Stimulated activated CD8-positive, alpha-beta memory T cell treated with anti-CD3 and anti-CD28 coated beads, Interleukin-7, amount 100 ng/mL, for 1 hour (primary cell): Measurements from ENCODE around the gene IL20.
"Not testable (repeated sequence)": the region's sequence is repeated elsewhere in the genome, so short reads cannot be mapped to it uniquely, and the experiment has no call there.

Experiments used
- DNase-seq, 2 donors: peaks; one replicate each; pipeline ENCODE4 v3.0.0-alpha.2; 2020; ENCODE audit warnings: low read depth in 2 of 2

The IL20 gene

GRCh38 chr1:206842854-206843253 is 22.6 kb upstream of the IL20 start:
- DNase-seq, result no peak

- DNase-seq, result no peak
Observed at GRCh38 chr1:206843626-206844025, 21.8 kb upstream of the IL20 start.

GRCh38 chr1:206846487-206846886 is 18.9 kb upstream of the IL20 start:
- DNase-seq, result no peak

DNA sequence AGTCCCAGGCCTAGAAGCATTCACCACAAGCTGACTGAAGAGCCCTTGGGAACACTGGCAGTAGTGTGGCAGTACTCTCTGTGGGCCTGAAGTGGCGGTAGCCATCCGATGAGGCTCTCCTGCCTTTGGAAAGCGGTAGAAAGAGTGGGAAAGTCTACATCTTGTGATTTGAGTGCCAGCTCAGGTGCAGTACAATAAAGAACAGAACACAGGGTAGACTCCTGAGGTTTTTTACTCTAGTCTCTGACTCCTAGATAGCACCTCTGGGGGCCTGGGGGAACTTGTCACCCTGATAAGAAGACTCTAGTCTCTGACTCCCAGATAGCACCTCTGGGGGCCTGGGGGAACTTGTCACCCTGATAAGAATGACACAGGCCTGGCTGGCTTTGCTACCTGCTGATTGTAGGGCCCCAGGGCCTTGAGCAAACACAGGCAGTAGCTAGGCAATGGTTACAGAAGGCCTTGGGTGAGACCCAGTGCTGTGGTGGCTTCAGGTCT is 18.0 kb upstream of the IL20 start:
- DNase-seq, result no peak

DNA sequence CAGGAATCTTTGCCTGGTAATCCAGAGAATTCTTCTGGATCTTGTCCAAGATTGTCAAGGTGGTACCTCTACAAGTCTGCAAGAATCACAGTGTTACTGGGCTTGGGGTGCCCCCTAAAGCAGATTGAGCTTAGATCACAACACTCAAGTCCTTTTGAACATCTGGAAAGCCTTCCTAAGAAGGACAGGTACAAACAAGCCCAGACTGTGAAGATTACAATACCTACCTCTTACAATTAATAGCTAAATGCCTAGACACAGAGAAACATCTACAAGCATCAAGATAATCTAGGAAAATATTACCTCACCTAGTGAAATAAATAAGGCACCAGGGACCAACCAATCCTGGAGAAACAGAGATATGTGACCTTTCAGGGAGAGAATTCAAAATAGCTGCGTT is 17.5 kb upstream of the IL20 start:
- no peak for DNase-seq

DNA sequence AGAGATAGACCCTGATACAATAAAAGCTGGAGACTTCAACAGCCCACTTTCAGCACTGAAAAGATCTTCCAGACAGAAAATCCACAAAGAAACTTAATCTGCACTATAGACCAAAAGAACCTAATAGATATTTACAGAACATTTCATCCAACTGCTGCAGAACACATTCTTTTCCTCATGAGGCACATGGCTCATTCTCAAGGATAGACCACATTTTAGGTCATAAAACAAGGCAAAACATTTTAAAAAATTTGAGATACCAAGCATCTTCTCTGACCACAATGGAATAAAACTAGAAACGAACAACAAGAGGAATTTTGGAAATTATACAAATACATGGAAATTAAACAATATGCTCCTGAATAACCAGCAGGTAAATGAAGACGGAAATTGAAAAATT is 15.0 kb upstream of the IL20 start:
- no peak for DNase-seq

- DNase-seq, result no peak
Observed at GRCh38 chr1:206851341-206852010, 13.9 kb upstream of the IL20 start.

- DNase-seq, result not testable (repeated sequence)
Observed at GRCh38 chr1:206852662-206853061, 12.8 kb upstream of the IL20 start.

DNA sequence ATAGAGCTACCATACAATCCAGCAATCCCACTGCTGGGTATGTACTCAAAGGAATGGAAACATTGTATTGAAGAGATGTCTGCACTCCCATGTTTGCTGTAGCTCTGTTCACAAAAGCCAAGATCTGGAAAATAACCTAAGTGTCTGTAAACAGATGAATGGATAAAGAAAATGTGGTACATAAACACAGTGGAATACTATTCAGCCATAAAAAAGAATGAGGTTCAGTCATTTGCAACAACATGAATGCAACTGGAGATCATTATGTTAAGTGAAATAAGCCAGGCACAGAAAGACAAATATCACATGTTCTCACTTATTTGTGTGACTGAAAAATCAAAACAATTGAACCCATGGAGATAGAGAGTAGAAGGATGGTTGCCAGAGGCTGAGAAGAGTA is 11.7 kb upstream of the IL20 start:
- not testable (repeated sequence) for DNase-seq

DNA sequence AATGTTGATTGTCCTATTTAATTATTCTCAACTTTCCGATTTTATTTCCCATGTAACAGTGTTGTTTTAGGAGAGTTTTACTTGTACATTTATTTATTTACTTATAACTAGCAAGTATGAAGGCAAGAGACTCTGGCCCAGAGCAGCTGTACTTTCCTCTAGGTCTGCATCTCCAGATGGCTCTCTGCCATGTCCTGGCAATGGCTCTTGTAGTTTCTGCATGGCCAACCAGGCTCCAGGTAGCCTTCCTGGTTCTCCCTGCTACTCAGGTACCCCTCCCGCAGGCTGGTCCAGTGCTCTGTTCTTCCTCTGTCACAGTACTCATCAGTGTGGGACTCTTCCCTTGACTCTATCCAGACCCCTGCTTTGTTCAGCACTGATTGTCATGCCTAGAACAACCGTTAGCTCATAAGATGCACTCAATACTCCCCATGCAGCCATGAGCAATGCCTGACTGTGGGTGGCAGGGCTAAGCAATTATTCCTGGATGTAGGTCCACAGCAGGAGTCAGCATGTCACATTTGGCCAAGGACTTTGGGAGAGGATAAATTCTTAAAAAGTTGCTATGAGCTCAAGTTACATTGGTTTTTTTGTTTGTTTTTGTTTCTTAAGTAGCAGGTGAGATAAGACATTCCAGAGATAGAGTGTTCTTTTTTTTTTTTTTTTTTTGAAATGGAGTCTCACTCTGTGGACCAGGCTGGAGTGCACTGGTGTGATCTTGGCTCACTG is 10.9 kb upstream of the IL20 start:
- DNase-seq, result no peak

- DNase-seq, result no peak
Observed at GRCh38 chr1:206855859-206856258, 9.6 kb upstream of the IL20 start.

DNA sequence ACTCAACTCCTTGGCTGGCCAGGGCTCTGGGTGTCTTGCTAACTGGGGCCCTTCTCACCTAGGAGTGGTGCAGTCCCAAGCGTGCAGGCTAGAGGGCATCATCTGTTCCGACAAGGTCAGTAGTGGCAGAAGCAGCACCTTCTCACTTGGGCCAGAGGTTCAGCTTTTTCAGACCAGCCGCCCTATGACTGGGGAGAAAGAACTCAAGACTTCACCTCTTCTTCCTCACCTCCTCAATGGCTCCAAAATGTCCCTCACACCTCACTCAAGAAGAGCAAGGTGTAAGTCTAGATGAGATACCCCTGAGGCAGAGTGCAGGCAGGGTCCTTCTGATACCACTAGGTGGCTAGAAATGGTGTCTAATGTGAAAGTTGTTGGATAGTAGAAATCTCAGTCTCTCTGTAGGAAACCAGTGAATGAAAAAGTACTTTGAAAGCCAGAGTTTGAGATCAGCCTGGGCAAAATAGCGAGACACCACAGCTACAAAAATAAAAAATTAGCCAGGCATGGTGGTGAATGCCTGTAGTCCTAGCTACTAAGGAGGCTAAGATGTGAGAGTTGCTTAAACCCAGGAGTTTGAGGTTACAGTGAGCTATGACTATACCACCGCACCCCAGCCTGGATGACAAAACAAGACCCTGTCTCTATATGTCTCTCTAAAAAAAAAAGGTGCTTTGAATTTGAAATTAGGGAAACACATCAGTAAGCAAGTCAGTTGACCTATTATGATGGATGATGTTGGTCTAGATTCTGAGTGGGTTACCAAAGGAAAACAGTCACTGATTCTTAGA is 8.6 kb upstream of the IL20 start:
- DNase-seq, result no peak

GRCh38 chr1:206859082-206859521 is 6.3 kb upstream of the IL20 start:
- no peak for DNase-seq

GRCh38 chr1:206860165-206860564 is 5.3 kb upstream of the IL20 start:
- no peak for DNase-seq

GRCh38 chr1:206863266-206863665 is 2.2 kb upstream of the IL20 start:
- DNase-seq, result no peak

DNA sequence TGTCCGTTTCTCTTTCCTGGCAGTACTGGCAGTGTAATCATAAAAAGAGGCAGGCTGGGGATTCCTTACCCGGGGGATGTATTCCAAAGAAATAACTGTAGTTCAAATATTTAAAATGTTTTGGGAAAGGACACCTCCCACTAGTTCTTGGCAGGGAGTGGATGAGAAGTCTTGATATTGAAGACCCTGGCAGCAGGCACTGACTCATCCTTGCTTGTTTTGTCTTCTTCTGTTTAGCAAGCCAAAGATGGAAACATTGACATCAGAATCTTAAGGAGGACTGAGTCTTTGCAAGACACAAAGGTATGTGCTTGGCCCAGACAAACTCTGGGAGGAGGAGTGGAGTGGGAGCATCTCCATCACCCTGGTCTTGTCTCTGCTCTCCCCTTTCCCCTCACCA is 639 bp downstream of the IL20 start:
- no peak for DNase-seq

- no peak for DNase-seq
Observed at GRCh38 chr1:206867239-206867638, 1.8 kb downstream of the IL20 start.

GRCh38 chr1:206867716-206868115 is 2.3 kb downstream of the IL20 start:
- no peak for DNase-seq

DNA sequence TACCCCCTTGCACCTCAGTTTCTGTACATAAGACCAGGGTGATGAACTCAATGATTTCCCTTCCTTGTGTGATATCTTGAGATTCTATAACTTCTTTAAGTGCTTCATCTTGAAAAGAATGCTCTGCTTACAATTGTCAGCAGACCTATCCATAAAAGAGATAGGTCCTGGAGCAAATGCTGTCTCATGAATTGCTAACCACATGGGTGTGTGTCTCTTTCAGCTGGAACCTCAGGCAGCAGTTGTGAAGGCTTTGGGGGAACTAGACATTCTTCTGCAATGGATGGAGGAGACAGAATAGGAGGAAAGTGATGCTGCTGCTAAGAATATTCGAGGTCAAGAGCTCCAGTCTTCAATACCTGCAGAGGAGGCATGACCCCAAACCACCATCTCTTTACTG is 2.8 kb downstream of the IL20 start:
- no peak for DNase-seq

- no peak for DNase-seq
Observed at GRCh38 chr1:206872139-206872538, 6.7 kb downstream of the IL20 start.

- no peak for DNase-seq
Observed at GRCh38 chr1:206873603-206874188, 8.3 kb downstream of the IL20 start.

DNA sequence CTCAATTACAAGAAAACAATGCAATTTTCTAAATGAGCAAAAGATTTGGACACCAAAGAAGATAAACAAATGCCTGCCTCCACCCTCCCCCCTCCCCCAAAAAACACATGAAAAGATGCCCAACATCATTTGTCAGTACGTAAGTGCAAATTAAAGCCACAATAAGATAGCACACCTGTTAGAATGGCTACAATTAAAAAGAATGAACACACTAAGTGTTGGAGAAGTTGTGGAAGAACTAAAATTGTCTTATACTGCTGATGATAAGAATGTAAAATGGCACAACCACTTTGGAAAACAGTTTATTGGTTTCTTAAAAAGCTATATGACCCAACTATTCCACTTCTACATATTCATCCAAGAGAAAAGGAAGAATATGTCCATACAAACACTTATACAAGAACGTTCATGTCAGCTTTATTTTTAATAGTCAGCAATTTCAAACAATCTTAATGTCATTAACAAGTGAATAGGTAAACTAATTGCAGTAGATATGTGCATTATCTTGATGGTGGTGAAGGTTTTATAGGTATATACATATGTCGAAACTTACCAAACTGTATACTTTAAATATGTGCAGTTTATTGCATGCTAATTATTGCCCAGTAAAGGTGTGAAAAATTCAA is 10.4 kb downstream of the IL20 start:
- DNase-seq, result no peak
